ENCODE data around the gene SH3PXD2B. TPM values are rescaled to one million over a fixed set of nuclear protein-coding genes. Genes with fewer than 3 reads are reported as not detected.
"Not testable (repeated sequence)": the region's sequence is repeated elsewhere in the genome, so short reads cannot be mapped to it uniquely, and the experiment has no call there.

The SH3PXD2B gene
- total RNA-seq, 1 experiment from 2014 or later, result 15.7 TPM

DNA sequence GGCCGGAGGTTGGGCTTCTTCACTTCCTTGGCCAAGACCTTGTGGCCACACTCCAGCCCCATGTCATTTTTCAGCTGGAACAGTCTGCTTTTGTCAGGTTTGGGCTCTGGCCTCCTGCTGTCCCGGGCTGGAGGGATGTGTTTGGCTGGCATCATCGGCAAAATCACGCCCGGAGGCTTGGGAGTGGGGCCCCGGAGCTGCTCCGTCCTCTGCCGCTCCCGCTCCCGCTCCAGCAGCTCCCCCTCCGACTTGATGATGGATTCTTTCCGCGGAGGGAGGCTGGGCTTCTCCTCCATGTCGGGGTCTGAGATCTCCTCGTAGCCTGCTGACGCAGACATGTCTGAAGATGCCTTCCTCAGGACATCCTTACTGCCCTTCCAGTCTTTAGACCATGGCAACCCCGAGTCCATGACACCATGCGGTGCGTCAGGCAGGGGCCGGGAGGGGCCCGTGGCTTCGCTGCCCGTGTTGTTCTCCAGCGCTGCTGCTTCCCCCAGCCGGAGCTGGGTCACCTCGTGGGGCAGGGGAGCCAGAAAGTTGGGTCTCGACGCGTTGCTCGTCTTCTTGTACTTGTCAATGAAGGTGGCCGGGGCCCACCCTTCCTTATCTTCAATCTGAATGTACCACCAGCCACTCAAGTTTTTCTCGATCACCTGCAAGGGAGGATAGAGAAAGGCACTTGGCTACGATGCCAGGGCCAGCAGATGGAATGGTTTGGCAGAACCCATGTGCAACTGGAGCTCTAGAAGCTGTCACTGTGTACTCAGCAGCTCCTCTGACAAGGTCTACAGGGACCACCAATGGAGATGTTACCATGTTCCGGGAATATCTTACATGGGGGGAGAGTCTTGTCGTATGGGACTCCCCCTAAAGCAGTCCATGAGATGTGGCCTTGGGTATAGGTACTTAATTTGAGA is 114.8 kb downstream of the SH3PXD2B start:
- no peak for DNase-seq (ENCODE audit: low read depth)

DNA sequence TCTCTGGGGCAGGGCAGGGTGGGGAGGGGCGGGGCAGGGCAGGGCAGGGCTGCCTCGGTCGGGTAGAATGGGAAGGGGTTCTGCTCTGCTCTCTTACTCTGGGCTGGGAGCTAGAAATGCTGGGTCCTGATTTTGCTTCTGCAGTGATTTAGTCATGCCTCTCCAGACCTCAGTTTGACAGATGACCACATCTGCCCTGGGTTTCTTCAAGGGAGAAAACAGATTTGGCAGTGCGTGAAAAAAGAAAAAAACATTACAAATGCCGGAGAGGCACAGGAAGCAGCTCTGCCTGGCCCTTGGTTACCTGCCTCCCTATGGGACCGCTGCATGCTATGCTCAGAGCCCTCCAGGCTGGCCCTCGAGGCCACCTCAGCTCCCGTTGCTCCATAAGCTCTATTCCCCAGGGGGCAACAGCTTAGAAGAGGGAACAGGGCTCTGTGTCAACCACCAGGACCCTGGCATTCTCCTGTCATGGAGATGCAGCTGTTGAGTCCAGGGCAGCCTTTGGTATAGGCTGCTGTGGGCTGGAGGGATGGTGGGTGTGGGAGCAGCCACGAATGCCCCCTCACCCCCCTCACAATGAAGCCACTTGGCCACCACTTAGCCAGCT is 117.5 kb downstream of the SH3PXD2B start:
- DNase-seq (ENCODE audit: low read depth), result no peak

DNA sequence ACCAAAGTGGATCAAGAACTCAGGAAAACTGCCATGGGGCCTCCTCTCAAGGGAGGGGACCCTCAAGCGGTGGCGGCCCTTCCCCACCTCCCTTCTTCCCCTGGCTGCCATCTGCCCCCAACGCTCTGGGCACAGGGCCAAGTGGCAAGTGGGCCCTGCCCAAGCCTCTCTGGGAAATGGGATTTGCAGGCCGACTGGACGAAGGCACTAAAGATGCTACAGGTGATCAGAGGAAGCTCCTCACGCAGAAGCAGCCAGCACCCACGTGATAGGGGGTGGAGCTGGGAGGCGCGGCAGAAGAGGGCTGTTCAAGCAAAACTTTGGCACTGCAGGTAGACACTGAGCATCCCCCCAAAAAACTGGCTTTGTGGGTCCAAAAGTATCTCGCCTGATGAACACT is 118.1 kb downstream of the SH3PXD2B start:
- DNase-seq (ENCODE audit: low read depth), result no peak

DNA sequence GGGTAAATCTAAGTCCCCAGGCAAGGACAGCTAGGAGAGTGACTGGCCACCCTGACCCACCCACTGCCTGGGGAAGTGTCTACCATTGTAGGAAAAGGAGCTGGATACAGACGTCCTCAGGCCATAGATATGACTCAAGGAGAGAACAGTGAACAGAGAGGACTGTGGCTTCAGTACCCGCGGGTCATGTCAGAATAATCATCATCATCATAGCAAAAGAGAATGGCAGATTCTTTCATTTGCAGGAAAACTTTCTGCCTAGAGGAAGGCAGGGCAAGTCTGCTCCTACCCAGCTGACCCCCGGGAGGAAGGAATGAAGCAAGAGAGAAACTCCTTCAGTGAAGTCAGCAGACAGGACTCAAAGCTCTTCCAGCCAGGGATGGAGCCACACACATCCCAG is 118.6 kb downstream of the SH3PXD2B start:
- peak; percentile 32 for DNase-seq (ENCODE audit: low read depth)

DNA sequence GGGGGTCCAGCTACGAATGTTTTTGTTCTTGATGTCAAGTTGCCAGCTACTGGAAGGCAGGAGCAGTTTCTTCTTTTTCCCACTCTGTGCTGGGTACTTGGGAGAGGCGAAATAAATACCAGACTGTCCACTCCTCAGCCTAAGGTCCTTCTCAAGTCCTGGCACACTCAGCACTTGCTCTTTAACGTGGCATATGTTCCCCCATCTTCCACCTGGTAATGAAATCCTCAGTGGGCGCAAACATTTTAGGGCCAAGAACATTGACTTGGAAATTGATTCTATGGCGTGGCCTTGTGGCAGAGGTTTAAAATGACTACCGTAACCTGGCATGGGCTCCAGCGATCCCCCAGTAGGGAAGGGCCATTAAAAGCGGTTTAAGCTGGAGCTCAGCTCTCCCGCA is 119.7 kb downstream of the SH3PXD2B start:
- DNase-seq (ENCODE audit: low read depth), result no peak

DNA sequence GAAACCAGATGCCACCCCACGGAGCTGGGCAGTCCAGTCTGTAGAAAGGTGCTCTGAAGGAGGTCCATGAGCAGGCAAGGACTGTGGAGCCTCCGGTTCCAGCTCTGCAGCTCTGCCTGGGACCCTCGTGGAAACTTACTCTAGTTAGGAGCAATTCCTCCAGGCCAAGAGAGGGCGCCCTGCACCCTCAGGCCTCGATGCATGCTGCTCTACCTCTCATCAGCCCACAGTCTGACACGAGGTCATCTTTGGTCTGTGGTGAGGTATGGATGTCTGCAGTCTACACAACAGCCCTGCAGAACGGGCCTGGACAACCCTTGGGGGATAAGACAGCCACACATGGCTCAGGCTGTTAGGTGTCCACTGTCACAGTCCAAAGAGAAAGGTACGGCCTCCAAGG is 120.1 kb downstream of the SH3PXD2B start:
- DNase-seq (ENCODE audit: low read depth), result no peak

DNA sequence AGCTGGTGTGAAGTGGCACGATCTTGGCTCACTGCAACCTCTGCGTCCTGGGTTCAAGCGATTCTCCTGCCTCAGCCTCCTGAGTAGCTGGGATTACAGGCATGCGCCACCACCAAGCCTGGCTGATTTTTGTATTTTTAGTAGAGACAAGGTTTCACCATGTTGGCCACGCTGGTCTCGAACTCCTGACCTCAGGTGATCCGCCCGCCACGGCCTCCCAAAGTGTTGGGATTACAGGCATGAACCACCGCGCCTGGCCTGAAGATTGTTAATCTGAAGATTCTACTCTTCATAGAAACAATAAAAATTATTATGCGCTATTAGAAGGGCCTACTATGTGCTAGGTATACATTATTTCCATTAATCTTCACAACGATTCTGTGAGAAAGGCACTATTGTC is 127.4 kb downstream of the SH3PXD2B start:
- not testable (repeated sequence) for DNase-seq (ENCODE audit: low read depth)

DNA sequence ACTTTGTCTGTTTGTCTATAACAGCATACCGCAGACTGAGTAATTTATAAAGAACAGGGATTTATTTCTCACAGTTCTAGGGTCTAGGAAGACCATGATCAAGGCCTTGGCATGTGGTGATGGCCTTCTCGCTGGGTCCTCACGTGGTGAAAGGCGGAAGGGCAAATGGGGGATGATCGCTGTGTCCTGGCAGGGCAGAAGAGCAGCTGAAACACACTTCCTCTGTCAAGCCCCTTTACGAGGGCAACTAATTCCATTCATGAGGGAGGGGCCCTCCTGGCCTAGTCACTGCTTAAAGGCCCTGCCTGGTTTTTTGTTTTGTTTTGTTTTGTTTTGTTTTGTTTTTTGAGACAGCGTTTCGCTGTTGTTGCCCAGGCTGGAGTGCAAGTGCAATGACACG is 128.9 kb downstream of the SH3PXD2B start:
- DNase-seq (ENCODE audit: low read depth), result no peak

DNA sequence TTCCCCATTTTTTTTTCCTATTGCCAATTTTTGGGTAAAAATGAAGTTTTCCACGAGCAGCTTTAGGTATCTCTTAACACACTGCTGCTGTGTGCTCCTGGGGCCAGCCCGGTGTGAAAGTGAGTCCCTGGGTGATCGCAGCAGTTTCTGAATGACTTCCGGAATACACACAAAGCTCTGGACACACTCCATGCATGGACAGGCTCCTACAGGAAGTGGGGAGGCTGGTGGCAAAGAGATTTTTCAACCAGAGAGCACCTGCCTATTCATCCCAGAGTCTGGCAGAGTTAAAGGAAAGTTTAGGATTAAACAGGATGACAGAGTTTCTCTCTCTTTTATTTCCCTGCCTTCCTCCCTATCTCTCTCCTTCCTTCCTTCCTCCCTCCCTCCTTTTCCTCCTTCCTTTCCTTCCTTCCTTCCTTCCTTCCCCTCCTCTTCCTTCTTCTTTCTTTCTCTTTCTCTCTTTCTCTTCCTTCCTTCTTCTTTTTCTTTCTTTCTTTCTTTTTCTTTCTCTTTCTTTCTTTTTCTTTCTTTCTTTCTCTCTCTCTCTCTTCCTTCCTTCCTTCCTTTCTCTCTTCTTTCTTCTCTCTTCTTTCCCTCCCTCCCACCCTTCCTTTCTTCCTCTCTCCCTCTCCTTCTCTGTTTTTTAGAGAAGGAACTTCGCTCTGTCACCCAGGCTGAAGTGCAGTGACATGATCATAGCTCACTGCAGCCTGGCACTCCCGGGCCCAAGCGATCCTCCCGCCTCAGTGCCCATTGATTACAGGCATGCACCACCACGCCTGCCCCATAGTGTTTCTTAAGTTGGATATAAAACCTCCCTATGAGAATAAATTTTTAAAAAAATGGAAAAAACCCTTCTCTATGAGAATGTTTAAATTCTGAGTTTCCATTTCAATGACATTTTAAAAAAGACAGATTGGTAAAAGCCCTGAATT is 132.0 kb downstream of the SH3PXD2B start:
- peak; percentile 47 for DNase-seq (ENCODE audit: low read depth)

DNA sequence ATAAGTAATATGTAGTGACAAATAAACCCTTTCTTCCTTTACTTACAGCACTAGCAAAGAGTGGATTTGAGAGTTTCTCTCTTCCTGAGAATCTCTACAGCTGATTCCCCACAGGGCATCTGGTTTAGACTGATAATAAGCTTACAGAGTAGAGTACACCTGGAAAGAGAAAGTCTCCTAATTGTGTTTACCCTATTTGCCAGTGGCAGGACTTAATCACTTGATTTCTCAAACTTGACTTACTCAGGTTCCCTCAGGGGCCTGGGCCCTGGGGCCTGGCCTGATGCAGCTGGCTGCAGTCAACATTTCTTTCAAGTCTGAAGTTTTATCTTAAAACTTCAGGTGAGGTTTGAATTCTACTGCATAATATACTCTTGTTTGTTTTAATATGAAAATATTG is 132.7 kb downstream of the SH3PXD2B start:
- no peak for DNase-seq (ENCODE audit: low read depth)

DNA sequence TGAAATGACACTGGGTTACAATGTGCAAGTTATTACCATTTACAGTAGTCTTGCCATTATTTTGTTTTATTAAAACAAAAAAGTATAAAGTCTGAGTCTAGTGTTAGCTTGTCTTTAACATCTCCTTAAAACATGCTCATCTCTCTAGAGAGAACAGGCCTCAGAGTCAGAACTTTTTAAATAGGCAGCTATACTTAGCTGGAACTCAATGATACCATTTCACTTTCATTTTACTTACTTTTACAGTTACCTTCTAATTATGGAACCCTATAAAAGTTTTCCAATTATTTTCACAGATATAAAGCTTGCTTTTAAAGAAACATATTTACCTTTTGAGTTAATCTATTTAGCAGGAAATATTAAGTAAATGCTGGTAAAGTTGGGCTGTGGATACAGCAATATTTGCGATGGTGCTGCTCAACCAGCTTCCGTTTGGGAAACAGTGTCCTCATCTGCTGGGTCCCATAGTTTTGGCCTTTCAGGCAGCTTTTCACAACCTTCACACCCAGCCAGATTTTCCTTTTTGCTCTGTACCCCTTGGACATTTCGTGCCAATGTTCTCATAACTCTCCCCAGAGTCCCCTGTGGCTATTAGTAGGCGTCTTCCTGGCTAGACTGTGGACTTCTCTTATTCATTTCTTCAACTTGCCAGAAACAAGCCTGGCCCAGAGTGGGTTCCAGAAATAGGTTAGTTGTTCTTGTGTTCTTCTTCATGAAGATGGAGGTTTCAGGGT is 134.4 kb downstream of the SH3PXD2B start:
- DNase-seq (ENCODE audit: low read depth), result no peak

DNA sequence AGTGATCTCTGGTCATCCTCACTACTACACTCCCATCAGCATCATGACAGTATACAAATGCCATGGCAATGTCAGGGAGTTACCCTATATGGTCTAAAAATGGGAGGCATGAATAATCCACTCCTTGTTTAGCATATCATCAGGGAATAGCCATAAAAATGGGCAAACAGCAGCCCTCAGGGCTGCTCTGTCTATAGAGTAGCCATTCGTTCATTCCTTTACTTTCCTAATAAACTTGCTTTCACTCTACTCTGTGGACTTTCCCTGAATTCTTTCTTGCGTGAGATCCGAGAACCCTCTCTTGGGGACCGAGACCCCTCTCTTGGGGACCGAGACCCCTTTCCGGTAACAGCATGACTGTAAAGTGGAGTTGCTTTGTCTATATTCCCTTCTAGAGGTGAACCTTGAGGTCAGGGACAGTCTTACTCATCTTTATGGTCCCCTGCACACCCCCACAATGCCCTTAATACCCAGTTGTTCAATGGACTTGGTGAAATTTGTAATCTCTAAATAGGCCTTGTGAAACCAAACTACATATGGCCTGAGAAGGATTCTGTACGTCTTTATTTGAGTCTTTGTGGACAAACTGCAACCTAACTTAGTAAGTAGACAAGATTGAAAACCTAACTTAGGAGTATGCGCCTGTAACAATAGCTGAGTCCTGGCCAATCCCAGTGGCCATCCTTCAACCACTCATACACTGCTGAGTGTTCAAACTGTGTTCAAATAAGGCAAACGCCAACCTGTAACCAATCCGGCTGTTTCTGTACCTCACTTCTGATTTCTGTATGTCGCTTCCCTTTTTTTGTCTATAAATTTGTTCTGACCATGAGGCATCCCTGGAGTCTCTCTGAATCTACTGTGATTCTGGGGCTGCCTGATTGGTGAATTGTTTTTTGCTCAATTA is 138.5 kb downstream of the SH3PXD2B start:
- DNase-seq (ENCODE audit: low read depth), result no peak

DNA sequence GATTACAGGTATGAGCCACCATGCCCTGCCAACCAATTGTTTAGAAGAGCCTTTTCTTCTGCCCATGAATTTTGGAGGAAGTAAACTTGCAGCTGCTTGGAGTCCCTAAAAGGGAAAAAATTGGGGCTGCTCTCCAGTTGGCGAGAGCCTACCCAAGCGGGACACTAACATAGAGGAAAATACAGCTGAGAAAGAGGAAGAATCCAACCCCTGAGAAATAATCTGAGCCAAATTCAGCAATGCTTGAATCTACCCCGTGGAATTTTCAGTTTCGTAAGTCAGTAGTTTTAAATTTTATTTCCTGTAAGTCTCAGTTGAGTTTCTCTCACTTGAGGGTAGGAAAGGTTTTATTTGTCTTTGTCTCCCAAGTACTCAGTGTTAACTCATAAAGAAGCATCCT is 140.4 kb downstream of the SH3PXD2B start:
- DNase-seq (ENCODE audit: low read depth), result no peak

DNA sequence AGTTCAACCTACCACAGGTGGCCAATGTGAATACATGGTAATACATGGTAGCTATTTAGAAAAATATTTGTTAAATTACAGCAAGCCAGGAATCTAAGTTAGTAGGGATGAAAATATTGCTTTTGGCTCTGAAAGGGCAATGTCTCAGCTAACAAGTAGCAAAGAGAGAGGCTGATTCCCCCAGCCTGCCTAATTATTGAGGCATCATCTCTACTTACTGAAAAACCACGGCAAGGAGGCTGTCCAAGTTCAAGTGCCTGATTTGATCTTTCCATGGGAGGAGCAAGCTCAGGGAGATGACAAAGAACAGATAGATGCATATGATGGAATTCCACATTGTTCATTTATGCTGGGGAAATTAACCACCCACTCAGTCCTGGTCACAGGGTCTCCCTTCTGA is 142.0 kb downstream of the SH3PXD2B start:
- no peak for DNase-seq (ENCODE audit: low read depth)

DNA sequence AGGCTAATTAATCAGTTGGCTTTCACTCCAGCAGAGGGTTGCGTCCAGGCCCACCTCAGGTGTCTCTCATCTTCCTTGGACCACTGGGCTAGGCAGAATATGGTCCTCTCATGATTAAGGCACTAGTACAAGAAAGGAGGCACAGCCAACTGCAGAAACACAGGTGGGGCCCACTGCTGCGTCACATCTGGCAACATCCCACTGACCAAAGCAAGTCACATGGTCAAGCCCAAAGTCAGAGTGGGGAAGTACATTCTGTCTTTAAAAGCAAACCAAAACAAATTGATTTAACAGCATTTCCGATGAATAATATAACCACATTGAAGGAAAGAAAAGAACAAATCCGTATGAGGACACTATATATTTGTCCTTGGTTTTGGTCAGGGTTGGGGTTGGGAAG is 142.7 kb downstream of the SH3PXD2B start:
- no peak for DNase-seq (ENCODE audit: low read depth)

DNA sequence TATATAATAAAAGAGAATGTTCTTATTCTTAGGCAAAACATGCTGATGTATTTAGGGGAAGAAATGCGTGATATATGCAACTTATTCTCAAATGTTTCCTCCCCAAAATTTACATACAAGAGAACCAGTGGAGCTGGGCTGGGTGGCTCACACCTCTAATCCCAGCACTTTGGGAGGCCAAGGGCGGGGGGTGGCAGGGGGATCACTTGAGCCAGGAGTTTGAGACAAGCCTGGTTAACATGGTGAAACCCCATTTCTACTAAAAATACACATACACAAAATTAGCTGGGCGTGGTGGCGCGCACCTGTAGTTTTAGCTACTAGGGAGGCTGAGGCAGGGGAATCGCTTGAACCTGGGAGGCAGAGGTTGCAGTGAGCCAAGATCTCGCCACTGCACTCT is 143.3 kb downstream of the SH3PXD2B start:
- no peak for DNase-seq (ENCODE audit: low read depth)

DNA sequence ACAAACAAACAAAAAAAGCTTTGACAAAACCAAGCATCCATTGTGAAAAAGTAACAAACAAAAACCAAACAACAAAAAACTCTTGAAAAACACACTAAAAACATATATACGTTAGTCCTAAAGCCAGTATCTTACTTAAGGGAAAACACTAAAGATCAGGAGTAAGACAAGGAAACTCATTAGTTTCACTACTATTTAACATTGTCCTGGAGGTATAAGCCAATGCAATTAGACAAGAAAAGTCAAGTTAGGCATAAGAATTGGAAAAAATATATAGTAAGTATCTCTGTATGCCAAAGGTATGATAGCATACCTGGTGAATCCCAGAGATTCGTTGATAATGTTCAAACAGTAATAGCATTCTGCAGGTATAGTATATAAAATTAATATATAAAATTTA is 148.9 kb downstream of the SH3PXD2B start:
- DNase-seq (ENCODE audit: low read depth), result no peak

DNA sequence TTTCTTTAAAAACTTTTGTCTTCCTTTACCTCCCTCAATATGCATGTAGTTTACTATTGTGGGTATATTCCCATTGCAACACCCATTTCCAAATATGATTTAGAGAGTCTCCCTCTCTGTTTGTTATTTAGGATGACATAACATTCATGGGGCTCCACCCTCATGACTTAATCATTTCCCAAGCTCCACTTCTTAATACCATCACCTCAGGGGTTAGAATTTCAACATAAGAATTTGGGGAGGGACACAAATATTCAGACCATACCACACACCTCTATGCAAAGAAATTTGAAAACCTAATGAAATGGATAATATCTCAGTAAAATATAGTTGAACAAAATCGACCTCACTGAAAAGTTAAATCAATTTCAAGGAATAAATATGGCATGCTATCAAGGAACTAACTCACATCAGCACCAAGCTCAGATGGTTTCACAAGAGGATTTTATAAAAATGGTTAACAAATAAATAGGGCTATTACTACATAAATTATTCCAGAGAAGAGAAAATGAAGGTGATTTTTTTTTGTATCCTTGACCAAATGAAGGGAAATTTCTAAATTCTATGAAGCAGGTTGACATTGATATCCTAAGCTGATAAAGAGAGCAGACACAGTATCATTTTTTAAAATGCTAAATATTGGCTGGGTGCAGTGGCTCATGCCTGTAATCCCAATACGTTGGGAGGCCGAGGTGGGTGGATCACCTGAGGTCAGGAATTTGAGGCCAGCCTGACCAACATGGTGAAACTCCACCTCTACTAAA is 150.6 kb downstream of the SH3PXD2B start:
- DNase-seq (ENCODE audit: low read depth), result peak; percentile 13

DNA sequence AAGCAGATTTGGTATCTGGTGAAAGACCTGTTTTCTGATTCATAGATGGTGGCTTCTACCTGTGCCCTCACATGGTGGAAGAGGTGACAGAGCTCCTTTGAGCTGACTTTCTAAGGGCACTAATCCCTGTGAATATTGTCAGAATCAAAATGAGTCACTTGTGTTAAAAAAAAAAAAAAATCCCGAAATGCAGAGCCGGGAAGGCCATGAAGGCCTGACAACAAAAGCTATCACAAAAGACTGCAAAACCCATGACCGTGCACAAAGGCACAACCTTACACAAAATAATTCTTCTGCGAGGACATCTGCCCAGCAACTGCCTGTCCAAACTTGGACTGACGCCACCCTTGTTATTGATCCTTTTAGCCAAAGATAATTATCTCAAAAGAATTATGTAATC is 151.2 kb downstream of the SH3PXD2B start:
- DNase-seq (ENCODE audit: low read depth), result peak; percentile 31
